Hepatocyte (in vitro differentiated cells): ENCODE measurements around the gene LHPP.
"Not testable (repeated sequence)": the region's sequence is repeated elsewhere in the genome, so short reads cannot be mapped to it uniquely, and the experiment has no call there.

Experiments used
- EZH2 ChIP-seq: fragments of 200-600 bp; sonication (generic); IDR thresholded peaks from 2 replicates; pipeline ENCODE4 v1.6.1; 2016; ENCODE audit warnings: antibody characterized with exemption, mild to moderate bottlenecking, borderline replicate concordance
- EZH2phosphoT487 ChIP-seq: fragments of 200-600 bp; sonication (generic); IDR thresholded peaks from one replicate; pipeline ENCODE4 v1.6.1; 2018; ENCODE audit warnings: antibody characterized with exemption, mild to moderate bottlenecking, low read depth, moderate library complexity; ENCODE audit not compliant: unreplicated experiment, severe bottlenecking
- TF ChIP-seq, protein P1 (sequence below): fragments of 200-600 bp; sonication (generic); IDR thresholded peaks from 2 replicates; pipeline ENCODE4 v1.5.1; 2016; ENCODE audit warnings: antibody characterized with exemption, mild to moderate bottlenecking; ENCODE audit not compliant: poor library complexity

DNA sequence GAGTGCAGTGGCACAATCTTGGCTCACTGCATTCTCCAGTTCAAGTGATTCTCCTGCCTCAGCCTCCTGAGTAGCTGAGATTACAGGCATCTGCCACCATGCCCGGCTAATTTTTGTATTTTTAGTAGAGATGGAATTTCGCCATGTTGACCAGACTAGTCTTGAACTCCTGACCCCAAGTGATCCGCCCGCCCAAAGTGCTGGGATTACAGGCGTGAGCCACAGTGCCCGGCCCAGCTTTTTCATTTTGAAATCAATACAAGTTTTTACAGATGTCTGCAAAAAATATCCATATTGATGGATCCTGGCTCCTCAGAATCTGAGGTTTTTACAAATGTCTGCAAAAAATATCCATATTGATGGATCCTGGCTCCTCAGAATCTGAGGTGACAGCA lies 126.7 kb downstream of the LHPP start:
- TF ChIP-seq, protein P1, sequence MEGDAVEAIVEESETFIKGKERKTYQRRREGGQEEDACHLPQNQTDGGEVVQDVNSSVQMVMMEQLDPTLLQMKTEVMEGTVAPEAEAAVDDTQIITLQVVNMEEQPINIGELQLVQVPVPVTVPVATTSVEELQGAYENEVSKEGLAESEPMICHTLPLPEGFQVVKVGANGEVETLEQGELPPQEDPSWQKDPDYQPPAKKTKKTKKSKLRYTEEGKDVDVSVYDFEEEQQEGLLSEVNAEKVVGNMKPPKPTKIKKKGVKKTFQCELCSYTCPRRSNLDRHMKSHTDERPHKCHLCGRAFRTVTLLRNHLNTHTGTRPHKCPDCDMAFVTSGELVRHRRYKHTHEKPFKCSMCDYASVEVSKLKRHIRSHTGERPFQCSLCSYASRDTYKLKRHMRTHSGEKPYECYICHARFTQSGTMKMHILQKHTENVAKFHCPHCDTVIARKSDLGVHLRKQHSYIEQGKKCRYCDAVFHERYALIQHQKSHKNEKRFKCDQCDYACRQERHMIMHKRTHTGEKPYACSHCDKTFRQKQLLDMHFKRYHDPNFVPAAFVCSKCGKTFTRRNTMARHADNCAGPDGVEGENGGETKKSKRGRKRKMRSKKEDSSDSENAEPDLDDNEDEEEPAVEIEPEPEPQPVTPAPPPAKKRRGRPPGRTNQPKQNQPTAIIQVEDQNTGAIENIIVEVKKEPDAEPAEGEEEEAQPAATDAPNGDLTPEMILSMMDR, result not testable (repeated sequence)
- TF ChIP-seq EZH2, EZH2phosphoT487: not testable (repeated sequence)
